Astrocyte (in vitro differentiated cells and primary cell): ENCODE results near the gene FAM83D. TPM values are rescaled to one million over a fixed set of nuclear protein-coding genes. Genes with fewer than 3 reads are reported as not detected.

ENCODE experiments used
- DNase-seq: peaks from one replicate; pipeline ENCODE4 v3.0.0-alpha.2; 2010; ENCODE audit warnings: low read depth
- FAIRE-seq: peaks from 2 replicates; lab custom pipeline; 2011; peaks lifted over from hg19 to GRCh38; lab: Jason Lieb, UNC
- H2AFZ ChIP-seq: 2 replicates; pipeline ENCODE4 v1.6.0; 2012; ENCODE audit warnings: low read depth, low read length, inconsistent platforms
- H3K27ac ChIP-seq: 2 replicates; pipeline ENCODE4 v1.5.1; 2011; ENCODE audit warnings: low read depth, low read length, inconsistent platforms
- H3K27me3 ChIP-seq: 2 replicates; pipeline ENCODE4 v1.6.0; 2011; ENCODE audit warnings: low read length, inconsistent platforms; ENCODE audit not compliant: insufficient read depth
- H3K36me3 ChIP-seq: 2 replicates; pipeline ENCODE4 v1.5.1; 2011; ENCODE audit warnings: low read length, inconsistent platforms; ENCODE audit not compliant: insufficient read depth
- H3K4me1 ChIP-seq: 2 replicates; pipeline ENCODE4 v1.5.1; 2011; ENCODE audit warnings: low read length, inconsistent platforms; ENCODE audit not compliant: insufficient read depth
- H3K4me2 ChIP-seq: 2 replicates; pipeline ENCODE4 v1.6.0; 2012; ENCODE audit warnings: low read length, inconsistent platforms
- H3K4me3 ChIP-seq: 2 replicates; pipeline ENCODE4 v1.5.1; 2011; ENCODE audit warnings: low read depth, mild to moderate bottlenecking, low read length, inconsistent platforms; ENCODE audit not compliant: insufficient read depth
- H3K79me2 ChIP-seq: 2 replicates; pipeline ENCODE4 v1.6.0; 2012; ENCODE audit warnings: mild to moderate bottlenecking, low read length, inconsistent platforms; ENCODE audit not compliant: insufficient read depth
- H3K9ac ChIP-seq: 2 replicates; pipeline ENCODE4 v1.6.0; 2012; ENCODE audit warnings: mild to moderate bottlenecking, low read length, inconsistent platforms
- H3K9me3 ChIP-seq: 2 replicates; pipeline ENCODE4 v1.5.1; 2012; ENCODE audit warnings: low read depth, mild to moderate bottlenecking, low read length, inconsistent platforms; ENCODE audit not compliant: insufficient read depth
- H4K20me1 ChIP-seq: 2 replicates; pipeline ENCODE4 v1.6.0; 2012; ENCODE audit warnings: low read length, inconsistent platforms; ENCODE audit not compliant: insufficient read depth
- H3K27ac Mint-ChIP-seq: one replicate; pipeline ENCODE4 v1.8.0; 2021; ENCODE audit warnings: mild to moderate bottlenecking, mixed read lengths; ENCODE audit not compliant: unreplicated experiment
- H3K27me3 Mint-ChIP-seq: one replicate; pipeline ENCODE4 v1.8.0; 2021; ENCODE audit warnings: low read depth, mixed read lengths; ENCODE audit not compliant: unreplicated experiment
- H3K36me3 Mint-ChIP-seq: one replicate; pipeline ENCODE4 v1.8.0; 2021; ENCODE audit warnings: low read depth, mixed read lengths; ENCODE audit not compliant: unreplicated experiment
- H3K4me1 Mint-ChIP-seq: one replicate; pipeline ENCODE4 v1.8.0; 2021; ENCODE audit warnings: low read depth, mixed read lengths; ENCODE audit not compliant: unreplicated experiment
- H3K4me3 Mint-ChIP-seq: one replicate; pipeline ENCODE4 v1.8.0; 2021; ENCODE audit warnings: mild to moderate bottlenecking, moderate library complexity, mixed read lengths; ENCODE audit not compliant: unreplicated experiment
- H3K9me3 Mint-ChIP-seq: one replicate; pipeline ENCODE4 v1.8.0; 2021; ENCODE audit warnings: mild to moderate bottlenecking, mixed read lengths; ENCODE audit not compliant: unreplicated experiment
- CTCF ChIP-seq: IDR thresholded peaks from 2 replicates; pipeline ENCODE4 v1.5.1; 2011; ENCODE audit warnings: low read depth, mild to moderate bottlenecking, inconsistent platforms, low read length, moderate library complexity; ENCODE audit not compliant: insufficient read depth
- EZH2 ChIP-seq: IDR thresholded peaks from 2 replicates; pipeline ENCODE4 v1.6.1; 2012; ENCODE audit warnings: mild to moderate bottlenecking, low read length, inconsistent platforms; ENCODE audit not compliant: insufficient read depth
- total RNA-seq: library from RNA; stranded (reverse); gene quantifications from 2 replicates; pipeline ENCODE4 v1.2.1, GENCODE V29; 2021

The FAM83D gene
- total RNA-seq, 1 donor from 2014 or later, result 3.3 TPM

GRCh38 chr20:38941726-38942389, 15.6 kb downstream of the FAM83D start:
- DNase-seq (no peak), FAIRE-seq (no peak)
- Histone ChIP-seq H2AFZ (no peak overlapping the region), H3K27me3 (no peaks in the 10 kb centered on the region), H4K20me1 (peaks cover 18% of the 10 kb centered on the region), H3K4me3 (no peak overlapping the region), H3K4me1 (no peaks in the 10 kb centered on the region), H3K9me3 (no peaks in the 10 kb centered on the region), H3K79me2 (peaks cover 72% of the 10 kb centered on the region), H3K27ac (no peak overlapping the region), H3K36me3 (peaks cover 4% of the 10 kb centered on the region), H3K9ac (no peak overlapping the region), H3K4me2 (no peak overlapping the region)
- Mint-ChIP-seq H3K4me1 (peaks cover 5% of the 10 kb centered on the region), H3K27me3 (no peaks in the 10 kb centered on the region), H3K9me3 (no peaks in the 10 kb centered on the region), H3K36me3 (no peaks in the 10 kb centered on the region), H3K4me3 (no peak overlapping the region), H3K27ac (no peak overlapping the region)
- TF ChIP-seq CTCF (no peak), EZH2 (no peak)

GRCh38 chr20:38945012-38945411, 18.8 kb downstream of the FAM83D start:
- DNase-seq (no peak), FAIRE-seq (no peak)
- peaks cover 4% of the 10 kb centered on the region for H3K36me3 ChIP-seq
- no peaks in the 10 kb centered on the region for H3K9me3 ChIP-seq
- Mint-ChIP-seq H3K9me3 (no peaks in the 10 kb centered on the region), H3K4me1 (peaks cover 3% of the 10 kb centered on the region), H3K4me3 (no peak overlapping the region), H3K27ac (no peak overlapping the region), H3K27me3 (no peaks in the 10 kb centered on the region), H3K36me3 (no peaks in the 10 kb centered on the region)
- peaks cover 48% of the 10 kb centered on the region for H3K79me2 ChIP-seq
- no peak overlapping the region for H3K9ac ChIP-seq
- H3K4me2 ChIP-seq, result no peak overlapping the region
- no peak overlapping the region for H3K4me3 ChIP-seq
- H2AFZ ChIP-seq, result no peak overlapping the region
- no peaks in the 10 kb centered on the region for H3K4me1 ChIP-seq
- no peaks in the 10 kb centered on the region for H3K27me3 ChIP-seq
- peaks cover 6% of the 10 kb centered on the region for H4K20me1 ChIP-seq
- TF ChIP-seq EZH2 (no peak), CTCF (no peak)
- H3K27ac ChIP-seq, result no peak overlapping the region

- Mint-ChIP-seq H3K4me3 (no peak overlapping the region), H3K36me3 (no peaks in the 10 kb centered on the region), H3K4me1 (no peaks in the 10 kb centered on the region), H3K9me3 (no peaks in the 10 kb centered on the region), H3K27ac (no peak overlapping the region), H3K27me3 (no peaks in the 10 kb centered on the region)
- no peak overlapping the region for H3K4me2 ChIP-seq
- H3K27ac ChIP-seq, result no peak overlapping the region
- FAIRE-seq (no peak), DNase-seq (no peak)
- TF ChIP-seq EZH2, result no peak
- TF ChIP-seq CTCF, result no peak
- peaks cover 9% of the 10 kb centered on the region for H3K36me3 ChIP-seq
- no peak overlapping the region for H3K9ac ChIP-seq
- no peaks in the 10 kb centered on the region for H3K27me3 ChIP-seq
- no peaks in the 10 kb centered on the region for H3K4me1 ChIP-seq
- peaks cover 30% of the 10 kb centered on the region for H3K79me2 ChIP-seq
- H3K4me3 ChIP-seq, result no peak overlapping the region
- peaks cover 2% of the 10 kb centered on the region for H4K20me1 ChIP-seq
- no peak overlapping the region for H2AFZ ChIP-seq
- no peaks in the 10 kb centered on the region for H3K9me3 ChIP-seq
These were observed 20.6 kb downstream of the FAM83D start for GRCh38 chr20:38946836-38947235.
